Mesodermal cell (in vitro differentiated cells): ENCODE measurements around the gene KRTAP1-4.

Source experiments
- H3K27ac ChIP-seq: 2 replicates; pipeline ENCODE4 v1.7.0; 2013; ENCODE audit warnings: mild to moderate bottlenecking, low read depth, low read length, moderate library complexity; ENCODE audit not compliant: severe bottlenecking
- H3K36me3 ChIP-seq: 2 replicates; pipeline ENCODE4 v1.7.1; 2013; ENCODE audit warnings: mild to moderate bottlenecking, low read length, moderate library complexity; ENCODE audit not compliant: control insufficient read depth, insufficient read depth
- H3K4me1 ChIP-seq: one replicate; pipeline ENCODE4 v1.7.1; 2013; ENCODE audit warnings: mild to moderate bottlenecking, low read length; ENCODE audit not compliant: insufficient read depth, control insufficient read depth, poor library complexity, severe bottlenecking
- H3K4me3 ChIP-seq: 2 replicates; pipeline ENCODE4 v1.7.0; 2013; ENCODE audit warnings: low read length, control low read depth, mild to moderate bottlenecking; ENCODE audit not compliant: insufficient read depth, poor library complexity, severe bottlenecking; ENCODE audit errors: extremely low read depth
- H3K9me3 ChIP-seq: 2 replicates; pipeline ENCODE4 v1.7.1; 2013; ENCODE audit warnings: mild to moderate bottlenecking, low read length, moderate library complexity; ENCODE audit not compliant: control insufficient read depth
- WGBS, 2 experiments: methylation state at CpG; one replicate each; pipeline ENCODE4 v1.1.5; 2013; ENCODE audit warnings: missing lambda C conversion rate in 2 of 2; ENCODE audit not compliant: insufficient coverage in 2 of 2; 5-methylcytosine and 5-hydroxymethylcytosine counted together

The KRTAP1-4 gene

DNA sequence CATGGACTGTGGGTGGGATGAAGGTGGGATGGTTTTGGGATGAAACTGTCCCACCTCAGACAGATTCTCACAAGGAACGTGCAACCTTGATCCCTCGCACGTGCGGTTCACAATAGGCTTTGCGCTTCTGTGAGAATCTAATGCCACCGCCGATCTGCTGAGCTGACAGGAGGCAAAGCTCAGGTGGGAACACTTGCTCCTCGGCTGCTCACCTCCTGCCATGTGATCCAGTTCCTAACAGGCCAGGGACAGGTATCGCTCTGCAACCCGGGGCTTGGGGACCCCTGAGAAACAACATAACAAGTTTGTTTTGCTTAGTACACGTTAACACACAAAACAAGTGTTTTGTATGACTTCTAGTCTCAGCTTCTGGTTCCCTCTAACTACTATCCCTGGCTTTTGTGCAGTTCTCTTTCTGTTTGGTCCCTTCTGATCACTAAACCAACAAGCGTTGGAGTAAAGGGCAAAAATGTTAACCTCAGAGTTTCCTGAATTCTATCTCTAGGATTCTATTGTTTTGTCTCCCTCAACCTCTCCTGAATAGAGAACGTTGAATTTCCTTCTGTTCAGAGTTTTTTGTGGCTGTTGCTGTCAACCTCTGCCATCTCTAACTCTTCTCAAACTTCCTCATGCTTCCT lies 13.3 kb downstream of the KRTAP1-4 start:
- Histone ChIP-seq H3K27ac (no peak overlapping the region), H3K9me3 (no peaks in the 10 kb centered on the region), H3K4me3 (no peak overlapping the region), H3K36me3 (no peaks in the 10 kb centered on the region), H3K4me1 (no peaks in the 10 kb centered on the region)
- WGBS, 2 experiments: 91 to 95% methylated on average over 12 to 13 of the region's 13 CpGs

DNA sequence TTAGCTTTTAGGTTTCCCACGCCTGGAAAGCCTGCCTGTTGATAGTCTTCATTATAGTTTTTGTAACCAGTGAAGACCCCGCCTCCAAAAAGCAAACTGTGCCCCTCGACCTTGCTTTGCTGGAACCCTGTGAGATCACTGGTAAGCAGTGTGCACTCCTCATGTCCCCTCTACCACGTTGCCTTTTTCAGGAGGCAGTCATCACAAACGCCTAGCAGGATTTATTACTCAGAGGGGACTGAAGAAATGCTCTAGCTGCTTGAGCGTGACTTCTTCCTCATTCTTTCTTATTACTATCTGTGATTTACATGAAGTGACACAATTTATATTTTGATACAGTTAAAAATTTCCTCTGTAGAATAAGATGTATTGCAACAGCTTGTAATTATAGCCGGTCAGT lies 14.5 kb downstream of the KRTAP1-4 start:
- no peak overlapping the region for H3K4me3 ChIP-seq
- no peak overlapping the region for H3K27ac ChIP-seq
- no peaks in the 10 kb centered on the region for H3K9me3 ChIP-seq
- H3K4me1 ChIP-seq: no peaks in the 10 kb centered on the region
- WGBS, 2 experiments: 75 to 77% methylated on average over 3 to 6 of the region's 7 CpGs
- no peaks in the 10 kb centered on the region for H3K36me3 ChIP-seq

DNA sequence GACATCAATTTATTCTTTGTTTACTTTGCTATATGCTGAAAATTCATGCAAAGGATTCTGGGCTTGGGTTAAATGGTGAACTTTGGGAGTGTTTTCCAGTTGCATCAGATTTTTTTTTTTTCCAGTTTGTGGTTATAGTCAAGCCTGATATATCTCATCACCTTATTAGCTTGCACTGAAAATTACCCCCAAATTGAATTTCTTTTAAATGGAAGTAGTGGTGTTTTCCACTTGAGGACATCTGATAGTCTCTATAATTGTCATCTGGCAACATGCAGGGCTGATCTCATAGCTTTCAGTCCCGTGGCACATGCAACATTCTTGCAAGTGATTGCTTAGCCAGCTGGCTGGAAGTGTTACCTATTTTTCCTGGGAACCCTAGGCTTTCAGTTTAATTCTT lies 16.4 kb downstream of the KRTAP1-4 start:
- no peaks in the 10 kb centered on the region for H3K36me3 ChIP-seq
- H3K27ac ChIP-seq: no peak overlapping the region
- H3K9me3 ChIP-seq: no peaks in the 10 kb centered on the region
- peaks cover 11% of the 10 kb centered on the region for H3K4me1 ChIP-seq
- H3K4me3 ChIP-seq: no peak overlapping the region
- WGBS, 2 experiments: 63% methylated on average over 1 of the region's 1 CpG; no CpG with 5 or more reads in 1 of the 2 experiments

DNA sequence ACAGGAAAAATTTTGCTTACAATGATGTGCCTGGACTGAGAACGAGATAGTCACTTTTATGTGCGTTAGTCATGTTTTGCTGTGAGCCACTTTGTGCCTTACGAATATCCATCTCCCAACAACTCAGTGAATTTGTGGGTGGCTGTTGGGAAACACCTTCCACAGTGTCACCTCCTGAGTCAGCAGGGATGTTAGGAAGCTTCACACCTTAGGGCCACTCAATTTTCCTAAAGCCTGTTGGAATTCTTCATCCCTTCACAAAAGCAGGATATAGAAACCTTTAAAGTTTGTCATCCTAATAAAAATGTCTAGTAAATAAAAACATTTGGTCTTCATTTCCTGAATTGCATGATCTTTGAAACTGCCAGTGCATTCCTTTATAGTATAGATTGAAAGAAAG lies 16.8 kb downstream of the KRTAP1-4 start:
- Histone ChIP-seq H3K4me1 (peaks cover 11% of the 10 kb centered on the region), H3K27ac (no peak overlapping the region), H3K9me3 (no peaks in the 10 kb centered on the region), H3K4me3 (no peak overlapping the region), H3K36me3 (no peaks in the 10 kb centered on the region)
- 97 to 100% methylated on average over 1 to 3 of the region's 3 CpGs for WGBS, 2 experiments

DNA sequence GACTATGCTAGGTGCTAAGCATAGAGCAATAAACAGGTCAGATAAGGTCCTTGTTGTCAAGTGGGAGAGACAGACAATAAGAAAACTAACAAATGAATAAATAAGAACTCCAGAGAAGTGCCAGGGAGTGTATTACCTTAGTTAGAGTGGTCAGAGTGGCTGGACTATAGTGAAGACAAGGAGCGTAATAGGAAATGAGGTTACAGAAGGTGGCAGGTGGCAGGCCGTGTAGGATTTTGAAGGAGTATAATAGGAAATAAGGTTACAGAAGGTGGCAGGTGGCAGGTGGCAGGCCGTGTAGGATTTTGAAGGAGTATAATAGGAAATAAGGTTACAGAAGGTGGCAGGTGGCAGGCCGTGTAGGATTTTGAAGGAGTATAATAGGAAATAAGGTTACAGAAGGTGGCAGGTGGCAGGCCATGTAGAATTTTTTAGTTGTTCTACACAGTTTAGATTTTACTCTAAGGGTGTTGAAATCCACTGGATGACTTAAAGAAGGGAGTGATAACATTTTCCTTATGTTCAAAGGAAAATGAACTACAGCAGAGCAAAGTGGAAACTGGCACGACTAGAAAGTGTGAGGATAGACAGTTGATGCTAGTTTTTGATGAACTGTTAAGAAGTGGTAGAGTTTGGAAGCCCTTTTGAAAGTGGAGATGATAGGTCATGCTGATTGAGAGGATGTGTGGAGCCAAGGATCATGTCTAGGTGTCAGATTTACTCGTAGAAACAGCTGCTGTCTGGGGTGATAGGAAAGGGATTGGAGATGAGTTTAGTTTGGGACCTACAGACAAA lies 17.5 kb downstream of the KRTAP1-4 start:
- Histone ChIP-seq H3K9me3 (no peaks in the 10 kb centered on the region), H3K4me3 (no peak overlapping the region), H3K27ac (no peak overlapping the region), H3K4me1 (peaks cover 11% of the 10 kb centered on the region), H3K36me3 (no peaks in the 10 kb centered on the region)
- 84 to 92% methylated on average over 6 of the region's 6 CpGs for WGBS, 2 experiments

DNA sequence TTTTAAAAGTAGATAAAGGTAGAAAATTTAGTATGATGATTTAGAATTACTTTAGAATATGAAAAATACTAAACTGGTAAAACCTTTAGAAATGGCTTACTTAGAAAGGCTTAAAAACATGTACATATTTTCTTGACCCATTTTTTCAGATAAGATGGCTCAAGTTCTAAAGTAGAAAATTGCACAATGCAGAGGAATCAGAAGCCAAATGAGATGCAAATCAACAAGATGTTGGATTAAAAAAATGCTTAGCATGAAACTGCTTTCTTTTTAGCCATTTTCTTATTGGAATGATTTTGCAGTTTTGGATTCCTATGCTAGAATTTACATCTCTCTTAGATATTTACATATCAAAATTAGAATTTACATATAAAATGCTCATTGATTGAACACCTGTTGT lies 19.6 kb downstream of the KRTAP1-4 start:
- H3K4me3 ChIP-seq: no peak overlapping the region
- no peaks in the 10 kb centered on the region for H3K9me3 ChIP-seq
- no peaks in the 10 kb centered on the region for H3K36me3 ChIP-seq
- H3K27ac ChIP-seq: no peak overlapping the region
- H3K4me1 ChIP-seq: peaks cover 11% of the 10 kb centered on the region

DNA sequence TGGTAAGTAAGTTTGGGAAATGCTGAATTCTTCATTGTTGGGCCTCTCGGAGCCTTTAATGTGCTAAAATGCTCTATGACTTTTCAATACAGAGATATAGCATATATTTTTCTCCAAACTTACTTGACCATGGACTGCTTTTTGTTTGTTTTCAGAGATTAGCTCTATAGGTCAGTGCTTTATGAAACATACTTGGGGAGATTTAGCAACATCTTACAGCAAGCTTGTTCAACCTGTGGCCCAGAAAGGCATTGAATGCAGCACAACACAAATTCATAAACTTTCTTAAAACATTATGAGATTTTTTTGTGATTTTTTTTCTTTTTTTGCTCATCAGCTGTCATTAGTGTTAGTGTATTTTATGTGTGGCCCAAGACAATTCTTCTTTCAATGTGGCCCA lies 20.1 kb downstream of the KRTAP1-4 start:
- H3K4me3 ChIP-seq: no peak overlapping the region
- H3K4me1 ChIP-seq: peaks cover 11% of the 10 kb centered on the region
- no peaks in the 10 kb centered on the region for H3K9me3 ChIP-seq
- no peaks in the 10 kb centered on the region for H3K36me3 ChIP-seq
- H3K27ac ChIP-seq: no peak overlapping the region
- WGBS, 2 experiments: no CpG with 5 or more reads among the region's 1 CpG

DNA sequence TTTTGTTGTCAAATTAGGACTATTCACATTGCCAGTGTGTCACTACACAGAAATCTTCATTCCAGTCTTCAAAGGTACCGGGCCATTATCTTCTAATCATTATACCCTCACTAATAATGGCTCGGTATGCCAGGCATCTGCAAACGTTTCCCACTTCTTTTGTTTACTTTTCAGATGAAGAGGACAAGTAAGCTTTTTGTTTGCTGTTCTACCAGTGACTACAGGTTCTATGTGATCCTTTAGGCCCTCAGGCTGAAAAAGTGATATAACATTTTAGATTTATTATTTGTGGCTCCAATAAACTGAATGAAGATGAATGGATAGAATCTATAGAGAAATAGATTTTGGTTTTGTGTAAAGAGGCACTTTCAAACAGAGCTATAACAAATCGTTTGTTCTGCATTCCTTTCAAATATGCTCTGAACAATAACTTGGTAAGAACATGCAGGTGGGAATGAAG lies 20.7 kb downstream of the KRTAP1-4 start:
- Histone ChIP-seq H3K9me3 (no peaks in the 10 kb centered on the region), H3K4me1 (peaks cover 11% of the 10 kb centered on the region), H3K4me3 (no peak overlapping the region), H3K36me3 (no peaks in the 10 kb centered on the region), H3K27ac (no peak overlapping the region)
- 60% methylated on average over 2 of the region's 4 CpGs; no CpG with 5 or more reads in 1 of the 2 experiments for WGBS, 2 experiments

DNA sequence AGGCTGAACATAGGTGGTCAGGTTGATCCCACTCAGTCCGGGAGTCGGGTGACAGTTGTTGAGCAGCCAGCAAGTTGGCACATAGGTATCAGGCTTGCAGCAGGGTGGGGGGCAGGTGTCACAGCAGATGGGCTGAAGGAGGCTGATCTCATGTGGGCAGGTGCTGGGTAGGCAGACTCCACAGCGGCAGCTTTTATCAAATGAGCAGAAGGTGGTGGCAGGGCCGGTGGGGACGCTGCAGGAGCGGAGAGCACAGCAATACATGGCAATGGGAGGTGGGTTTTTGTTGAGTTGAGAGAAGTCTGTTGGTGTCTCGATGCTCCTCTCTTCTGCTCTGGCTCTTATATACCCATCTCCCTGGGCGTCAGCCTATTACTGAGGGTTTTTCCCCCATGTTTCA lies 21.2 kb downstream of the KRTAP1-4 start, which contains the start of gene KRTAP3-1:
KRTAP3-1 (minus strand) TSS at position 318 of the 400 bp plus-strand sequence; CDS start at position 264, 54 bp downstream.
- H3K4me3 ChIP-seq: no peak within 1 kb of the TSS
- no peak within 1 kb of the TSS for H3K27ac ChIP-seq
- H3K4me1 ChIP-seq: peaks cover 11% of the 10 kb centered on the region
- H3K36me3 ChIP-seq: no peaks in the 10 kb centered on the region
- 85 to 87% methylated on average over 4 to 6 of the region's 8 CpGs for WGBS, 2 experiments
- no peaks in the 10 kb centered on the region for H3K9me3 ChIP-seq

DNA sequence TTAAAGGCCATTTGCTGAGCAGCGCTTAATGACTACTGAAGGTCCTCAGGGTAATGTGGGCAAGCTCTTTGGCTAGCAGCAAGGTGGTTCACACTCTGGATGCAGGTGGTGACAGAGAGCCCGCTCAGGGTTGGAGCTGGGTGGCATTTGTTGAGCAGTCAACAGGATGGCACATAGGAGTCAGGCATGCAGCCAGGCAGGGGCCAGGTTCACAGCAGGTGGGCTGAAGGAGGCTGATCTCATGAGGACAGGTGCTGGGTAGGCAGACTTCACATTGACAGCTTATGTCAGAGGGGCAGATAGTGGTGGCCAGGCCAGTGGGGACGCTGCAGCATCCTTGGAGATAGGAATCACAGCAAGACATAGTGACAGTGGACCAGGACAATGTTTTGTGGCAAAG lies 25.6 kb downstream of the KRTAP1-4 start:
- no peaks in the 10 kb centered on the region for H3K9me3 ChIP-seq
- H3K36me3 ChIP-seq: no peaks in the 10 kb centered on the region
- H3K4me3 ChIP-seq: no peak overlapping the region
- WGBS, 2 experiments: 100% methylated on average over 2 to 3 of the region's 3 CpGs
- H3K4me1 ChIP-seq: peaks cover 8% of the 10 kb centered on the region
- no peak overlapping the region for H3K27ac ChIP-seq

DNA sequence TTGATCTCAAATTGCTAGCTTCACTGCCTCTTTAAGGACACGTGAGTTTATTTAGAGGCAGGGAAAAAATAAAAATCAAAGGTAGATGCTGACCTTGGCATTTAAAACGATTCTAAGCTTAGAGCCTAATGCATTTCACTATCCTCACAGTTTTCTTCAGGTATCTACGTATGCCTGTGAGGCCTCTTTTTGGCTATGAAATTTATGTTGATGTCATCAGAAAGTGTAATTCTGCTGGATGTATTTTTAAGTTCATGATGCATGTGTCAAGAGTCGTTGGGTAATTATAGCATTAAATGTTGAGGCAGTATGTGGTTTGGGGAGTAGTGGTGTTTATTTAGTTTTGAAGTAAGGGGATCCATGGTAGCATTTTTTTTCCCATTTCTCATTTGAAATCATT lies 26.1 kb downstream of the KRTAP1-4 start:
- H3K9me3 ChIP-seq: no peaks in the 10 kb centered on the region
- H3K36me3 ChIP-seq: no peaks in the 10 kb centered on the region
- peaks cover 3% of the 10 kb centered on the region for H3K4me1 ChIP-seq
- H3K4me3 ChIP-seq: no peak overlapping the region
- no peak overlapping the region for H3K27ac ChIP-seq
- WGBS, 2 experiments: 71 to 100% methylated on average over 1 to 2 of the region's 4 CpGs
